ENCODE data around the gene C19orf67. TPM values are rescaled to one million over a fixed set of nuclear protein-coding genes. Genes with fewer than 3 reads are reported as not detected.

C19orf67 gene
- total RNA-seq, 1 experiment from 2014 or later = 0.28 TPM

GRCh38 chr19:14111486-14111885 is 25.9 kb upstream of the C19orf67 start:
- no TSS peak for BruUV-seq (replicated peaks)
- intact Hi-C loops (cut with micrococcal nuclease; ENCODE audit: unreplicated experiment) (no loop called here), in situ Hi-C loops (cut with HindIII; ENCODE audit: low pct_unique_long_range_greater_than_20kb, low sequenced_read_pairs) (no loop called here)
- POLR2A ChIA-PET = interaction anchor here (0.6 kb wide), 1 partner anchor 116 kb away, joined by 8 read pairs; no protein-coding TSS in a partner anchor
- Histone ChIP-seq H3K4me3 (ENCODE audit: low read depth in 2 of 2, low read length in 2 of 2) (no peak overlapping the region), H3K27me3 (ENCODE audit: control insufficient read depth, insufficient read depth, low read length) (no peaks in the 10 kb centered on the region), H3K4me1 (ENCODE audit: control insufficient read depth, insufficient read depth, low read length) (peaks cover 29% of the 10 kb centered on the region), H3K9me3 (ENCODE audit: control insufficient read depth, insufficient read depth, low read depth, low read length) (no peaks in the 10 kb centered on the region), H3K36me3 (ENCODE audit: control insufficient read depth, insufficient read depth, low read length) (no peaks in the 10 kb centered on the region), H3K27ac (ENCODE audit: low read length) (no peak overlapping the region)
- no peak for ATAC-seq
- no peak for DNase-seq (ENCODE audit: low read depth, low spot score)
- TF ChIP-seq, protein P1, sequence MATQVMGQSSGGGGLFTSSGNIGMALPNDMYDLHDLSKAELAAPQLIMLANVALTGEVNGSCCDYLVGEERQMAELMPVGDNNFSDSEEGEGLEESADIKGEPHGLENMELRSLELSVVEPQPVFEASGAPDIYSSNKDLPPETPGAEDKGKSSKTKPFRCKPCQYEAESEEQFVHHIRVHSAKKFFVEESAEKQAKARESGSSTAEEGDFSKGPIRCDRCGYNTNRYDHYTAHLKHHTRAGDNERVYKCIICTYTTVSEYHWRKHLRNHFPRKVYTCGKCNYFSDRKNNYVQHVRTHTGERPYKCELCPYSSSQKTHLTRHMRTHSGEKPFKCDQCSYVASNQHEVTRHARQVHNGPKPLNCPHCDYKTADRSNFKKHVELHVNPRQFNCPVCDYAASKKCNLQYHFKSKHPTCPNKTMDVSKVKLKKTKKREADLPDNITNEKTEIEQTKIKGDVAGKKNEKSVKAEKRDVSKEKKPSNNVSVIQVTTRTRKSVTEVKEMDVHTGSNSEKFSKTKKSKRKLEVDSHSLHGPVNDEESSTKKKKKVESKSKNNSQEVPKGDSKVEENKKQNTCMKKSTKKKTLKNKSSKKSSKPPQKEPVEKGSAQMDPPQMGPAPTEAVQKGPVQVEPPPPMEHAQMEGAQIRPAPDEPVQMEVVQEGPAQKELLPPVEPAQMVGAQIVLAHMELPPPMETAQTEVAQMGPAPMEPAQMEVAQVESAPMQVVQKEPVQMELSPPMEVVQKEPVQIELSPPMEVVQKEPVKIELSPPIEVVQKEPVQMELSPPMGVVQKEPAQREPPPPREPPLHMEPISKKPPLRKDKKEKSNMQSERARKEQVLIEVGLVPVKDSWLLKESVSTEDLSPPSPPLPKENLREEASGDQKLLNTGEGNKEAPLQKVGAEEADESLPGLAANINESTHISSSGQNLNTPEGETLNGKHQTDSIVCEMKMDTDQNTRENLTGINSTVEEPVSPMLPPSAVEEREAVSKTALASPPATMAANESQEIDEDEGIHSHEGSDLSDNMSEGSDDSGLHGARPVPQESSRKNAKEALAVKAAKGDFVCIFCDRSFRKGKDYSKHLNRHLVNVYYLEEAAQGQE (IDR thresholded peaks at IDR 0.05; ENCODE audit: insufficient read depth in 1 of 2, low read depth in 2 of 2, low read length in 1 of 2) = no peak
- CTCF ChIA-PET = no interaction called here

- H3K4me1 ChIP-seq (ENCODE audit: control insufficient read depth, insufficient read depth, low read length) = peaks cover 21% of the 10 kb centered on the region
- no peak for TF ChIP-seq POLR2AphosphoS5 (IDR thresholded peaks at IDR 0.05; ENCODE audit: low read depth, low read length)
- TF ChIP-seq, protein P1 (IDR thresholded peaks at IDR 0.05; ENCODE audit: insufficient read depth in 1 of 2, low read depth in 2 of 2, low read length in 1 of 2) = no peak
- TF ChIP-seq TCF7L2 (IDR thresholded peaks at IDR 0.05; ENCODE audit: low read depth, low read length) = no peak
- no peak for TF ChIP-seq CTCF (IDR thresholded peaks at IDR 0.05)
- no peak for TF ChIP-seq SIN3A (IDR thresholded peaks at IDR 0.05; ENCODE audit: borderline replicate concordance, insufficient read depth, low read depth, low read length)
- no peaks in the 10 kb centered on the region for H3K27me3 ChIP-seq (ENCODE audit: control insufficient read depth, insufficient read depth, low read length)
- no peak overlapping the region for H3K27ac ChIP-seq (ENCODE audit: low read length)
- BruUV-seq (replicated peaks) = no TSS peak
- H3K9me3 ChIP-seq (ENCODE audit: control insufficient read depth, insufficient read depth, low read depth, low read length) = no peaks in the 10 kb centered on the region
- in situ Hi-C loops (cut with HindIII; ENCODE audit: low pct_unique_long_range_greater_than_20kb, low sequenced_read_pairs) (no loop called here), intact Hi-C loops (cut with micrococcal nuclease; ENCODE audit: unreplicated experiment) (no loop called here)
- no peak overlapping the region for H3K4me3 ChIP-seq (ENCODE audit: low read depth in 2 of 2, low read length in 2 of 2)
- ATAC-seq = no peak
- ChIA-PET POLR2A (interaction anchor here (0.6 kb wide), 1 partner anchor 115 kb away, joined by 8 read pairs; no protein-coding TSS in a partner anchor), CTCF (interaction anchor here (0.7 kb wide), 1 partner anchor 107 kb away, joined by 5 read pairs; no protein-coding TSS in a partner anchor)
- DNase-seq (ENCODE audit: low read depth, low spot score) = no peak
- H3K36me3 ChIP-seq (ENCODE audit: control insufficient read depth, insufficient read depth, low read length) = no peaks in the 10 kb centered on the region
Measured at GRCh38 chr19:14110650-14111049, 25.1 kb upstream of the C19orf67 start.

All from Panc1 (cell line).